Stimulated activated CD8-positive, alpha-beta memory T cell treated with anti-CD3 and anti-CD28 coated beads, Interleukin-2, amount 100 ng/mL, for 1 hour (primary cell): ENCODE results near the gene TRAFD1.
A peak's percentile ranks its signal among the peaks of the same experiment; 100 is the strongest.
"Not testable (repeated sequence)": the region's sequence is repeated elsewhere in the genome, so short reads cannot be mapped to it uniquely, and the experiment has no call there.

Experiments
- DNase-seq, 2 donors: peaks; one replicate each; pipeline ENCODE4 v3.0.0-alpha.2; 2020; ENCODE audit warnings: low read depth in 2 of 2

TRAFD1 gene

GRCh38 chr12:112125250-112125999, at the start of gene TRAFD1:
TRAFD1 (plus strand) TSS chr12:112125560; CDS start chr12:112130523, 4,963 bp downstream.
- DNase-seq: peak; percentile 96 to 97

- DNase-seq: no peak
Measured at GRCh38 chr12:112087055-112087850, 38.1 kb upstream of the TRAFD1 start.

DNA sequence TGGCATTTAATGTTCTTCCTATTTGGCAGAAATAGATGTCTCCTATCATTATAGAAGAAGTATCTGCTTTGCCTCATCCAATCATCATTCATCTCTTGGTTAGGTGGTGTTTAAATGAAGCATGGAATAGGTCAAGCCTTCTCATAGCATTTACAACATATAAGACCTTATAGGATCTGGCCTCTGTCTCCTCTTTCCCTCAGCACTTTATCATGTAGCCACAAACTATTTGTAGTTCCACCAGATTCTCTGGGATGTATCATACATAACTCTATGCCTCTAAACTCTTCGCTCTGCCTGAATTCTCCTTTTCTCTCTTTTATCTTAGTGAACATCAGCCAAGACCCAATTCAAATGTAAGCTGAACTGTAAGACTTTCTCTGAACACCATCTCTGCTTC, 37.5 kb upstream of the TRAFD1 start:
- DNase-seq: no peak

DNA sequence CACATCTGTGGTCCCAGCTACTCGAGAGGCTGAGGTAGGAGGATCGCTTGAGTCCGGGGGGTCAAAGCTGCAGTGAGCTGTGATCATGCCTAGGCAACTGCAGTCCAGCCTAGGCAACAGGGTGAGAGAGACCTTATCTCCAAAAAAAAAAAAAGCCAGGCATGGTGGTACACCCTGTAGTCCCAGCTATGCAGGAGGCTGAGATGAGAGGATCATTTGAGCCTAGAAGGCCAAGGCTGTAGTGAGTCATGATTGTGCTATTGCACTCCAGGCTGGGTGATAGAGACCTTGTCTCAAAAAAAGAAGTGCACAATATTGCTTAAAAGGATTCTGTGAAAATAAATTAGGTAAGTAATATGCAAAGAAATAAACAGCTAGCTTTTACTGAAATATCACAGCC, 33.8 kb upstream of the TRAFD1 start:
- DNase-seq: no peak

- DNase-seq: no peak
Measured at GRCh38 chr12:112096070-112096469, 29.3 kb upstream of the TRAFD1 start.

GRCh38 chr12:112096667-112097066, 28.7 kb upstream of the TRAFD1 start:
- DNase-seq: no peak

GRCh38 chr12:112097641-112098040, 27.7 kb upstream of the TRAFD1 start:
- no peak for DNase-seq

DNA sequence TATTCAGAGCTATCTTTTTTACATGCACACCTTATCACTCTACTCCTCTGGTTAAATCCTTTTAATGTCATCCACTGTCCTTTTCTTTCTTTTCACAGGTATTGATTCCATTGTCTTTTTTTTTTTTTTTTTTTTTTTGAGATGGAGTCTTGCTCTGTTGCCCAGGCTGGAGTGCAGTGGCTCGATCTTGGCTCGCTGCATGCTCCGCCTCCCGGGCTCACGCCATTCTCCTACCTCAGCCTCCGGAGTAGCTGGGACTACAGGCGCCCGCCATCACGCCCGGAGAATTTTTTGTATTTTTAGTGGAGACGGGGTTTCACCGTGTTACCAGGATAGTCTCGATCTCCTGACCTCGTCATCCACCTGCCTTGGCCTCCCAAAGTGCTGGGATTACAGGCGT, 24.9 kb upstream of the TRAFD1 start:
- not testable (repeated sequence) for DNase-seq

- no peak for DNase-seq
Measured at GRCh38 chr12:112102127-112102526, 23.2 kb upstream of the TRAFD1 start.

DNA sequence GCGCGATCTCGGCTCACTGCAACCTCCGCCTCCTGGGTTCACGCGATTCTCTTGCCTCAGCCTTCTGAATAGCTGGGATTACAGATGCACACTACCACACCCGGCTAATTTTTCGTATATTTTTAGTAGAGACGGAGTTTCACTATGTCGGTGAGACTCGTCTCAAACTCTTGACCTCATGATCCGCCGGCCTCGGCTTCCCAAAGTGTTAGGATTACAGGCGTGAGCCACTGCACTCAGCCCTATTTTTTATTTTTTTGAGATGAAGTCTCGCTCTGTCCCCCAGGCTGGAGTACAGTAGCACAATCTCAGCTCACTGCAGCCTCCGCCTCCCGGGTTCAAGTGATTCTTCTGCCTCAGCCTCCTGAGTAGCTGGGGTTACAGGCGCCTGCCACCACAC, 22.6 kb upstream of the TRAFD1 start:
- DNase-seq: not testable (repeated sequence)

DNA sequence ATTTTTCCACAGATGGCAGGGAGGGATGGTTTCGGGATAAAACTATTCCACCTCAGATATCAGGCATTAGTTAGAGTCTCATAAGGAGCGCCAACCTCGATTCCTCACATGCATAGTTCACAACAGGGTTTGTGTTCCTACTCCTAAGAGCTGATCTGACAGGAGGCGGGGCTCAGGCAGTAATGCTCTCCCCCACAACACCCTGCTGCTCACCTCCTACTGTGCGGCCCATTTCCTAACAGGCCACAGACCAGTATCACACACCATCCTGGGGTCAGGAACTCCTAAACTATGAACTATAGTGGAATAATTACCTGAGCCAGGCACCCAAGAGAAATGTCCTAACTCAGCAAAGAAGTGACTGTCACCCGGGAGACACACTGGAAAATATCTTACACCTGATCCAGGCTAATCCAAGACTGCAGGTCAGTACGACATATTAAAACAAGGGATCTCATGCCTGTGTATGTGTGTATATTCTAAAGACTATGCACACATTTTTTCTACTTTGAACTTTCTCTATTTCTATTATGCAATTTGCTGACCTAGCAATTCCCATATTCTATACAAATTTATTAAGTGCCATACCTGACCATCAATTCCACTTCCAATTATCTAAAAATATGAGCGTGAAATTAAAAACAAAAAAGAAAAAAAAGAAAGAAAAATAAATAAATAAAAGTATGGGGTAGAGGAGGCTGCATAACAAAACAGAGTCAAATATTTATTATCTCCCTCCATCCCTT, 21.4 kb upstream of the TRAFD1 start:
- no peak for DNase-seq

- no peak for DNase-seq
Measured at GRCh38 chr12:112105891-112106290, 19.5 kb upstream of the TRAFD1 start.

DNA sequence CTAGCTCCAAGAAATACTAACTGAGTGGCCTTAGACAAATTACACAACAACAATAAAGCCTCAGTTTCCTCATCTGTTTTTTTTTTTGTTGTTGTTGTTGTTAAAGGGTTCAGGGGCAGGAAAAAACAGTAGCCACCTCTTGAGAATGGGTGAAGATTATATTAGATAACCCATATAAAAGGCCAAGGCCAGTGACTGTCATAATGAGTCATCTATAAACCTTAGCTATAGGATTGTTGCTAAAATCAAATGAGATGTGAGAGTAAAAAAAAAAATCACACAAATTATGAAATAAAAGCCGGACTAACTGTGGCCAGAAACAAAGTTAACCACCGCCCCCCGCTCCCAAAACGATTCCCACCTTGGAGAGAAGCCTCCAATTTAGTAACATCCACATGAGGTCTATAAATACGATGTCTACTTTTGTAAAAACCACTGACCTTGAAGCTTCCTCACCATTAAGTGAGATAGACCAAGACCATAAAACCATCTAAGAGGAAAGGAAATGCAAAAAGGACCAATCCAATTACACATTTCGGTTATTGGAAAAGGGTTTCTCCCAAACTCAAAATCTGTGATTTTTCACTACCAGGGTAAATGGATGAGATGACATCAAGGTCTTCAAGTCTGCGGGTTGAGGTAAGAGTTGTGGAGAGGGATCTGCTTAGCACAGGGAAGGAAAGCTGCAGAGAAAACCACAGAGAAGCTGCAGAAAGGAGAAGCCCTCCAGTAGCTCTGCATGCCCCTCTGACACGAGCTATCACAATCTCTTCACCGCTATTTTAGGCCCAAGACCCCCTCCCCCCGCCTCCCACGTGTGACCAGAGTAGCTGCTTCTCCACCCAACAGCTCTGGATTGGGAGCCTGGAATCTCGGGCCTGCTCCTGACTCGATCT, 17.8 kb upstream of the TRAFD1 start:
- DNase-seq: no peak

GRCh38 chr12:112108202-112109079, 16.9 kb upstream of the TRAFD1 start, which contains the start of gene NAA25:
NAA25 (minus strand) TSS chr12:112108783; CDS start chr12:112108773, 10 bp downstream.
- DNase-seq: peak; percentile 71 to 81

DNA sequence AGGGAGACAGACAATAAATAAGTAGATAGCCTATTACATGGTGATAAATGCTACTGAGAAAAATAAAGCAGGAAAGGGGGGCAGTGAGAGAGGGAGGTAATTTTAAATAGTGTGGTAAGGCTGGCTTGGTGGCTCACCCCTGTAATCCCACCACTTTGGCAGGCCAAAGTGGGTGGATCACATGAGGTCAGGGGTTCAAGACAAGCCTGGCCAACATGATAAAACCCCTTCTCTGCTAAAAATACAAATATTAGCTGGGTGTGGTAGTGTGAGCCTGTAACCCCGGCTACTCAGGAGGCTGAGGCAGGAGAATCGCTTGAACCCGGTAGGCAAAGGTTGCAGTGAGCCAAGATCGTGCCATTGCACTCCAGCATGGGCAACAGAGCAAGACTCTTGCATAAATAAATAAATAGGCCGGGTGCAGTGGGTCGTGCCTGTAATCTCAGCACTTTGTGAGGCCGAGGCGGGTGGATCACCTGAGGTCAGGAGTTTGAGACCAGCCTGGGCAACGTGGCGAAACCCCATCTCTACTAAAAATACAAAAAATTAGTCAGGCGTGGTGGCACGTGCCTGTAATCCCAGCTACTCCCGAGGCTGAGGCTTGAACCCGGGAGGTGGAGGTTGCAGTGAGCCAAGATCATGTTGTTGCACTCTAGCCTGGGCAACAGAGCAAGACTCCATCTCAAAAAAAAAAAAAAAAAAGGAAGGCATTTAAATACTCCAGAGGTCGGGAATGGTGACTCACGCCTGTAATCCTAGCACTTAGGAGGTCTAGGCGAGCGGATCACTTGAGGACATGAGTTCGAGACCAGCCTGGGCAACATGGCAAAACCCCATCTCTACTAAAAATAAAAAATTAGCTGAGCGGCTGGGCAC, 14.3 kb upstream of the TRAFD1 start:
- DNase-seq: not testable (repeated sequence)

DNA sequence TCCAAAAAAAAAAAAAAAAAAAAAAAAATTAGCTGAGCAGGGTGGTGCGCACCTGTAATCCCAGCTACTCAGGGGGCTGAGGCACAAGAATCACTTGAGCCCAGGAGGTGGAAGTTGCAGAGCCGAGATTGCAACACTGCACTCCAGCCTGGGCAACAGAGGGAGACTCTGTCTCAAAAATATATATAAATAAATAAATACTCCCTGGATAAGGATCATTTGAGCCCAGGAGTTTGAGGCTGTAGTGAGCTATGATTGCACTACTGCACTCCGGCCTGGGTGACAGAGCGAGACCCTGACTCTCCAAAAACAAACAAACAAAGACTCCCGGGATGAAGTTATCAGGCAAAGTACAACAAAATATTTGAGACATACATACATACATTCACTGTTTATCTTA, 13.4 kb upstream of the TRAFD1 start:
- DNase-seq: no peak

GRCh38 chr12:112112409-112113133, 12.8 kb upstream of the TRAFD1 start:
- no peak for DNase-seq

DNA sequence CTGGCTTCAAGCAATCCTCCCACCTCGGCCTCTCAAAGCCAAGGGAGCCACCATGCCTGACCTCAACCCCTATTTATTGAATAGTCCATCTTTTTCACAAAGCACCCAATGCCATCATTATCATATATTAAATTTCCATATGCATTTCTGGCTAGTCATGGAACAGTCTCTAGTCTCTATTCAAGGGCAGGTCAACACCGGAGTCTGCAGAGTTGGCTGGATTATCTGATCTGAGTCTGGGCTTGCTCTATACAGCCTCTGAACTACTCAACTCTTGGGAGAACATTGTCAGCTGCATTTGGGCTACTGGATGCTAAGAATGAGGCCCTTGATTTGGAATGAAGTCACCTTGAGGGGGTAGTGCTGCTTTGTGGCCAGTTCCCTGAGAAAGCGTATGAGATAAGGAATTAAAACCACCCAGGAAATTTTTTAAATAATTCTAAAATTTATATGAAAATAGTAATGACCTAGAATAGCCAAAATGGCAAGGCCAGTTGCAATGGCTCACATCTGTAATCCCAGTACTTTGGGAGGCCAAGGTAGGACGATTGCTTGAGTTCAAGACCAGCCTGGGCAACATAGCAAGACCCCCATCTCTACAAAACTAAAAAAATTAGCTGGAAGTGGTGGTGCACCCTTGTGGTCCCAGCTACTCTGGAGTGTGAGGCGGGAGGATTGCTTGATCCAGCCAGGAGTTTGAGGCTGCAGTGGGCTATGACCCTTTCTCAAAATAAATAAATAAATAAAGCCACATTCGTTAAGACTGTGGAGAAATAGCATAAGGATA, 9.9 kb upstream of the TRAFD1 start:
- DNase-seq: no peak
